IPS-20b (cell line): ENCODE results near the gene PIGR.

ENCODE experiments used
- H3K27ac ChIP-seq: one replicate; pipeline ENCODE4 v1.5.1; 2013; ENCODE audit warnings: low read length
- H3K27me3 ChIP-seq: 2 replicates; pipeline ENCODE4 v1.6.1; 2013; ENCODE audit warnings: mild to moderate bottlenecking, low read length, inconsistent platforms; ENCODE audit not compliant: insufficient read depth
- H3K36me3 ChIP-seq: 2 replicates; pipeline ENCODE4 v1.6.1; 2013; ENCODE audit warnings: low read depth, mild to moderate bottlenecking, inconsistent platforms, low read length, moderate library complexity; ENCODE audit not compliant: insufficient read depth
- H3K4me1 ChIP-seq: 2 replicates; pipeline ENCODE4 v1.6.1; 2013; ENCODE audit warnings: mild to moderate bottlenecking, control low read depth, inconsistent platforms, low read length, moderate library complexity; ENCODE audit not compliant: insufficient read depth
- H3K4me3 ChIP-seq: 2 replicates; pipeline ENCODE4 v1.5.1; 2013; ENCODE audit warnings: mild to moderate bottlenecking, low read length, inconsistent platforms
- H3K9ac ChIP-seq: 2 replicates; pipeline ENCODE4 v1.6.1; 2013; ENCODE audit warnings: low read depth, mild to moderate bottlenecking, inconsistent platforms, low read length, moderate library complexity
- H3K9me3 ChIP-seq: 2 replicates; pipeline ENCODE4 v1.6.1; 2013; ENCODE audit warnings: mild to moderate bottlenecking, low read depth, low read length, inconsistent platforms; ENCODE audit not compliant: insufficient read depth

The PIGR gene

DNA sequence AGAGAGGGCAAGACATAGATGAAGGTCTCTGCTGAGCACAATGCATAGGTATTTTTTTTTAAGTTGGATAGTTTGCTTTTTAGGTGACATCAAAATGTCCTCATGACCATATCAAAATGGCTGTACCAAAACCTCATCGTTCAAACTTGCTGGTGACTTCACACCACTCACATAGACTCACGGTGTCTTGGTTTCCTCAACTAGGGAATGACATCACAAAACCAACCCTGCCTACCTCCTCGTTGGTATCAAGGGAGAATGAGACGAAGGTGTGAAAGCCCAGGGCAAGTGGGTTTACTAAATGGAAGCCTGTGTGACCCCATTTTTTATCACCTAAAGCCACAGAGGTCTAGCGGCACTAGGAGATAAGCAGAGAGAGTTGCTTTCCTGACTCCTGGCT is 1.6 kb downstream of the PIGR start:
- Histone ChIP-seq H3K36me3 (no peaks in the 10 kb centered on the region), H3K9me3 (no peaks in the 10 kb centered on the region), H3K4me1 (no peaks in the 10 kb centered on the region), H3K4me3 (no peak overlapping the region), H3K27me3 (no peaks in the 10 kb centered on the region), H3K27ac (no peak overlapping the region), H3K9ac (no peak overlapping the region)

- Histone ChIP-seq H3K9ac (no peak overlapping the region), H3K27me3 (no peaks in the 10 kb centered on the region), H3K36me3 (no peaks in the 10 kb centered on the region), H3K4me1 (no peaks in the 10 kb centered on the region), H3K9me3 (no peaks in the 10 kb centered on the region), H3K27ac (no peak overlapping the region), H3K4me3 (no peak overlapping the region)
Observed at GRCh38 chr1:206941766-206942418, 4.4 kb downstream of the PIGR start.

- Histone ChIP-seq H3K36me3 (no peaks in the 10 kb centered on the region), H3K9ac (no peak overlapping the region), H3K27me3 (no peaks in the 10 kb centered on the region), H3K9me3 (no peaks in the 10 kb centered on the region), H3K27ac (no peak overlapping the region), H3K4me1 (no peaks in the 10 kb centered on the region), H3K4me3 (no peak overlapping the region)
Observed at GRCh38 chr1:206940588-206940936, 5.7 kb downstream of the PIGR start.

DNA sequence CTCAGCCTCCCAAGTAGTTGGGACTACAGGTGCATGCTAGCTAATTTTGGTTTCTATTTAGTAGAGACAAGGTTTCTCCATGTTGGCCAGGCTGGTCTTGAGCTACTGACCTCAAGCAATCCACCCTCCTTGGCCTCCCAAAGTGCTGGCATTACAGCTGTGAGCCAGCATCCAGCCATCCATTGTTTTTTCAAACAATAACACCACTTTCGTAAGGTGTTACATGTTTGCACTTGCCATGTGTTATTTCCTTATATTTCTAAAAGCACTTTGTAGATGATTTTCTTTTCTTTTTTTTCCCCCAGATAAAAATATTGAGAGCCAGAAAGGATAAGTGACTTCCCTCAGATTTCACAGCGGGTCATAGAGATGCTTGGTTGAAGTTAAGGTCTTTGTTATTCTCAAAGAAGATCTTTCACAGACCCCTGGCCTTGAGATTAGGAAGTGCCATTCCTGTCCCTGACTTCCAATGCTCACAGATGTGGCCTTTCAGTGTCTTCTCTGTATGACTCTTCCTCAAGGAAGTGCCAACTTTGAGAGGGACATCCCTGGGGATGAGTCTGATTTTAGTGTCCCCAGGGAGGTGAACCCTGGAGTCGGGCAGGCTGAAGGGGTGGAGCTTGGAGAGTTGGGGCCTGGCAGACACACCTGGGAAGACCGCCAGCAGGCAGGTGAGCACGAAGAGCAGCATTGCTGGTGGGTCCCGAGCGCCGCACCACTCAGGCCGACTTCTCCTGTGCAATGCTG is 6.3 kb downstream of the PIGR start:
- Histone ChIP-seq H3K9me3 (no peaks in the 10 kb centered on the region), H3K4me1 (no peaks in the 10 kb centered on the region), H3K27me3 (no peaks in the 10 kb centered on the region)

GRCh38 chr1:206939131-206939530 is 7.1 kb downstream of the PIGR start:
- H3K27ac ChIP-seq = no peak overlapping the region
- H3K4me1 ChIP-seq = no peaks in the 10 kb centered on the region
- H3K9ac ChIP-seq = no peak overlapping the region
- H3K27me3 ChIP-seq = no peaks in the 10 kb centered on the region
- no peaks in the 10 kb centered on the region for H3K9me3 ChIP-seq
- no peaks in the 10 kb centered on the region for H3K36me3 ChIP-seq
- no peak overlapping the region for H3K4me3 ChIP-seq

More for the DNA sequence above, 6.3 kb downstream of the PIGR start:
- no peaks in the 10 kb centered on the region for H3K36me3 ChIP-seq
- H3K9ac ChIP-seq = no peak overlapping the region
- no peak overlapping the region for H3K27ac ChIP-seq
- H3K4me3 ChIP-seq = no peak overlapping the region

DNA sequence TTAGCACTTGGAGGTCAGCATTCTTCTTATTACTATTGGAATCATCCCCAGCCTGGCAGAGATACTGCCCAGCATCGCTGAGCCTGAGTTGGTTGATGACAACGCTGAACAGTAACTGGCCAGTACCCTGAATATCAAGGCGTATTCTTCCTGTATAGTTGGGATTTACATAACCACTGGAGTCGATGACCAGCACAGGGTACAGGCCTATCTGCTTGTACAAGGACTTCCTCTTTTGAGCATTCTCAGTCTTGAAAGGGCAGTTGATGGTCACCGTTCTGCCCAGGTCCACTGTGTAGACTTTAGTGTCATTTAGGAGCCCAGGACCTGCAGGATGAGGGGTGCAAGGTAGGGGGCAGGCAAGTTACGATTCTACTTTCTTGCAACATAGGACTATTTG is 8.8 kb downstream of the PIGR start:
- no peak overlapping the region for H3K4me3 ChIP-seq
- H3K9ac ChIP-seq = no peak overlapping the region
- H3K36me3 ChIP-seq = no peaks in the 10 kb centered on the region
- H3K27ac ChIP-seq = no peak overlapping the region
- H3K27me3 ChIP-seq = no peaks in the 10 kb centered on the region
- no peaks in the 10 kb centered on the region for H3K4me1 ChIP-seq
- H3K9me3 ChIP-seq = no peaks in the 10 kb centered on the region

- H3K27ac ChIP-seq = no peak overlapping the region
- H3K9me3 ChIP-seq = no peaks in the 10 kb centered on the region
- no peaks in the 10 kb centered on the region for H3K4me1 ChIP-seq
Observed at GRCh38 chr1:206935491-206936067, 10.7 kb downstream of the PIGR start.

DNA sequence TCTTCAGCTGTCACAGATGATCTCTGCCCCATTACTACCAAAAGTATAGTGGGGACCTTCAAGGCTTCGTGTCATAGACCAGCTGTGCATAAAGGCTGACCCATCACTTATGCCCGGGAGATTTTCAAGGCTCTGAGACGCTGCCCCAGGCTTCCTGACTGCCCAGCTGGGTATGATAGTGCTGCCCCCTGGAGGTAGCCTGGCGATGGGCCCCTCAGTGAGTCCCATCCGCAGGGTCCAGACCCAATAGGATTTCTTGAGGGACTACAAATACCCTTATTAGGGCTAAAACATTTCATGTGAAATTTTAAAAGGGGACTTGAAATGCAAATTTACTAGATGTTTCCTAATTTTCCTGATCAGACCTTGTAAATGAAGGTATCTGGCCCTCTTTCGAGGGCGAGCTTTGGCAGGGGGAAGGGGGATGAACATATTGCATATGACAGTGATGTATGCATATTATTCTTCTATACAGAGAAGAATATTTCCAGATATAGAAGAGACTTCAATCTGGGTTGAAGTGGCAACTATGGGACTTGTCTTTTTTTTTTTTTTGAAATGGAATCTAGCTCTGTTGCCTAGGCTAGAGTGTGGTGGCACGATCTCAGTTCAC is 12.8 kb downstream of the PIGR start:
- no peaks in the 10 kb centered on the region for H3K9me3 ChIP-seq
- H3K36me3 ChIP-seq = no peaks in the 10 kb centered on the region
- no peaks in the 10 kb centered on the region for H3K27me3 ChIP-seq
- H3K27ac ChIP-seq = no peak overlapping the region
- no peak overlapping the region for H3K4me3 ChIP-seq
- H3K9ac ChIP-seq = no peak overlapping the region
- H3K4me1 ChIP-seq = no peaks in the 10 kb centered on the region

More at GRCh38 chr1:206935491-206936067, 10.7 kb downstream of the PIGR start:
- Histone ChIP-seq H3K4me3 (no peak overlapping the region), H3K36me3 (no peaks in the 10 kb centered on the region), H3K9ac (no peak overlapping the region), H3K27me3 (no peaks in the 10 kb centered on the region)

DNA sequence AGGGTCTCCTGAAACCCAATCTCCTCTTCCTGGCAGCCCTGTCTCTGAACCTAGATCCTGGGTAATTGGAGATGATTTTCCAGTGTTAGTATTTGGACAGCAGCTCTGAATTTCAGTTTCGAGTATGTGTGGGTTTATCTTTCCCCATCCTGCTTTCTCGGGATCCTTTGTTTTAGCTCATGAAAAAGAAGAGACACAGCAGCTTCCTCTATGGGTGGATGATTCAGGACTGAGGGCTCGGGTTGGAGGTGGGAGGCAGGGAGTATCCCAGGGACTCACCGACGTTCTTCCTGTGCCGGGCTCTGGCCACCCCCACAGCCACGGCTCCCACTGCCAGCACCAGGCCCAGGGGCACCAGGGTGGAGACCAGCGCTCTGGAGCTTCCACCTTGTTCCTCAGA is 14.1 kb downstream of the PIGR start:
- Histone ChIP-seq H3K36me3 (no peaks in the 10 kb centered on the region), H3K9ac (no peak overlapping the region), H3K4me3 (no peak overlapping the region), H3K9me3 (no peaks in the 10 kb centered on the region), H3K27me3 (no peaks in the 10 kb centered on the region), H3K27ac (no peak overlapping the region), H3K4me1 (no peaks in the 10 kb centered on the region)

DNA sequence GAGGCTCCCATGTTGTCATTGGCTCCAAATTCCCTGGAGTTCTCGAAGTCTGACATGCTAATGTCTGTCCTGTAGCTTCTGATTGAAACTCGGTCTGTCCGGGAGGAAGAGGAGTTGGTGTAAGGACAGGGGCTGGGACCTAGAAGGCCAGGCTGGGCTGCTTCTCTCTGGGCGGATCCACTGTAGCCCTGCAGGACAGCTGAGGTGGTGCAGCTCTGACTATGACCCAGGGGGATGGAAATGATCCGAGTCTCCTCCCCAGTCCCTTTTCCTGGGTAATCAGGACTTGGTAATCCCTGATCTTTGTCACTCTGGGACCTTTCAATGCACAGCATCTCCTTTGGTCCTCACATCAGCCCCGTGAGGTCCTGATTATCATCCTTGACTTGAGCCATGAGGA is 14.6 kb downstream of the PIGR start:
- H3K36me3 ChIP-seq = no peaks in the 10 kb centered on the region
- no peaks in the 10 kb centered on the region for H3K9me3 ChIP-seq
- H3K4me3 ChIP-seq = no peak overlapping the region
- no peaks in the 10 kb centered on the region for H3K27me3 ChIP-seq
- H3K27ac ChIP-seq = no peak overlapping the region
- H3K4me1 ChIP-seq = no peaks in the 10 kb centered on the region
- H3K9ac ChIP-seq = no peak overlapping the region

DNA sequence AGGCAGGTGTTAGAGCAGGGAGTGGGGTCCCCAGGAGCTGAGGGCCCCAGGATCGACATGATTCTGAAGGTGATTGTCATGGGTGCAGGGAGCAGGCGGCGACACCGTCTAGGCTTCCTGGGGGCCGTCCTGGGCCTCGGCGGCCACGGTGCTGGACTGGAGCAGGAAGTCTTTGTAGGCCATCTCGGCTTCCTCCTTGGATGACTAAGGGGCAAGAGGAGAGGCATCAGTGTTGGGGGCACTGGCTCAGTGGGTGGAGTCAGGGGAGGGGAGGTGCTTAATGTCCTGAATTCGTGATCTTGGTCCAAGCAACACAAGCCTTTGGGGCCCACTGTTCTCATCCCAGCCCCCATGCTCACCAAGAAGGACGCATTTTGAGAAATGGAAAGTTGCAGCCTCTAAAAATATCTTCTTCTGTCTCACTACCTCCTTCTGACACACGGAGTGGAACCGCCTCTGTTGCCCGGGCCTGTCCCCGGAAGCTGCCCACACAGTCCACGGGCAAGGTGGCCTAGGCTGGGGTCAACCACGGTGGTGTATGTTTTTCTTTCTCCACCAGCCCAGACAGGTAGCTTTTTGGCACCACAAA is 16.0 kb downstream of the PIGR start:
- Histone ChIP-seq H3K27me3 (no peaks in the 10 kb centered on the region), H3K4me3 (no peak overlapping the region), H3K27ac (no peak overlapping the region), H3K9me3 (no peaks in the 10 kb centered on the region), H3K4me1 (no peaks in the 10 kb centered on the region), H3K36me3 (no peaks in the 10 kb centered on the region), H3K9ac (no peak overlapping the region)
